Measurements from ENCODE around the gene ZCCHC17.

The ZCCHC17 gene

DNA sequence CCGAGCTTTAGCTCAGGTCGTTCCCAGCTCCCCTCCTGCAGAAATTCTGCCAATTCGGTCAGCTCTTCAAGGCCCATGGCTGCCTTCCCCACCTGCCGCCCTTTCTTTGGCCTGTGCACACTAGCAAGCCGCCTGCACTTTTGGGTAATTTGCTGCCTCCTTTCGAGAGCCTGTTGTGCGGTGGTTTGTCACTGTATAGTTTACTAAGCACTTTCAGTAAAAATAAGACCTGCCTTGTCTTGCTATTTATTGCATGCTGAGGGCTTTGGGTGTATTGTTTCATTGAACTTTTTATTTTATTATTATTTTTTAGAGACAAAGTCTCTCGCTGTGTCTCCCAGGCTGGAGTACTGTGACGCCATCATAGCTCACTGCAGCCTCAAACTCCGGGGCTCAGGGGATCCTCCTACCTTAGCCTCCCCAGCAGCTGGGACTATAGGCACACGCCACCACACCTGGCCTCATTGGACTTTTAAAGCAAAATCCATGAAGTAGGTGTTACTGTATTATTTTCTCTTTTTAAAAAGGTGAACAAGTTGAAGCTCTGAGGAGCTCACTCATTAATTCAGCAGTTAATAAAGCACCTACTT is 77.2 kb downstream of the ZCCHC17 start:
- Histone ChIP-seq H3K27ac (no peak overlapping the region), H3K27me3 (peaks cover 36% of the 10 kb centered on the region), H3K4me3 (ENCODE audit: low read depth in 1 of 2, low read length in 1 of 2) (no peak overlapping the region)

DNA sequence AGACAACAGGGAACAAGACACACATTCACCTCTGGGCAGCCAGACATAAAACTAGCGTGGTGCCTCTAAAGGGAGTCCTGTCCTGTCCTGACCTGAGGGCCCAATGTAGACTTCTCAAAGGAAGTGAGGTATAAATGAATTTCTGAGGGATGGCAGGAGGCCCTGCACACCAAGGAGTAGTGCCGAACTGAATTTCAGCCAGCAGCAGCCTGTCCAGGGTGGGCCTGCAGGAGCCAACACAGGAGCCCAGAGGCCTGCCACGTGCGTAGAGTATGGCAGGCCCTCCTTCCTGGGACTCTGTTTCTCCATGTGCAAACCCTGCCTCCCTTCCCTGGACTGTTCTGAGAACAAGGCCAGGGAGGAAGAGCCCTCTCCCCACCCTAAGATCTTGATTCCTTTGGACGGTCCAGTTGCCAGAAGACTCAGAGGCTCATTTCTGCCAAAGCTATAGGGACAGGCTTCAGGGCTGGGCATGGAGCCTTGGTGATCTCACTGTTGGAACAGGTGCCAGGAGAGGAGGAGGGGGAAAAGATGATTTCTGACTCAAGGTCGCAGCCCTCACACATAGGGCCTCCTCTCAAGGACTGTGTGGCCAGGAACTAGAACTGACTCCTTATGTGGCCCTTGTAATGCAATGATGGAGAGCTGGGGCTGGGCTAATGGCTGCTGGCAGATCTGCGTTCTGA is 77.8 kb downstream of the ZCCHC17 start:
- Histone ChIP-seq H3K9me3 (no peaks in the 10 kb centered on the region), H3K4me3 (ENCODE audit: low read depth in 1 of 2, low read length in 1 of 2) (no peak overlapping the region), H3K4me1 (ENCODE audit: control insufficient read depth in 1 of 2, insufficient read depth in 1 of 2, low read depth in 1 of 2, low read length in 1 of 2) (peaks cover 4 to 6% of the 10 kb centered on the region in 2 experiments), H3K27me3 (peaks cover 36% of the 10 kb centered on the region), H3K27ac (no peak overlapping the region), H3K36me3 (no peaks in the 10 kb centered on the region)
- TF ChIP-seq, protein P1, sequence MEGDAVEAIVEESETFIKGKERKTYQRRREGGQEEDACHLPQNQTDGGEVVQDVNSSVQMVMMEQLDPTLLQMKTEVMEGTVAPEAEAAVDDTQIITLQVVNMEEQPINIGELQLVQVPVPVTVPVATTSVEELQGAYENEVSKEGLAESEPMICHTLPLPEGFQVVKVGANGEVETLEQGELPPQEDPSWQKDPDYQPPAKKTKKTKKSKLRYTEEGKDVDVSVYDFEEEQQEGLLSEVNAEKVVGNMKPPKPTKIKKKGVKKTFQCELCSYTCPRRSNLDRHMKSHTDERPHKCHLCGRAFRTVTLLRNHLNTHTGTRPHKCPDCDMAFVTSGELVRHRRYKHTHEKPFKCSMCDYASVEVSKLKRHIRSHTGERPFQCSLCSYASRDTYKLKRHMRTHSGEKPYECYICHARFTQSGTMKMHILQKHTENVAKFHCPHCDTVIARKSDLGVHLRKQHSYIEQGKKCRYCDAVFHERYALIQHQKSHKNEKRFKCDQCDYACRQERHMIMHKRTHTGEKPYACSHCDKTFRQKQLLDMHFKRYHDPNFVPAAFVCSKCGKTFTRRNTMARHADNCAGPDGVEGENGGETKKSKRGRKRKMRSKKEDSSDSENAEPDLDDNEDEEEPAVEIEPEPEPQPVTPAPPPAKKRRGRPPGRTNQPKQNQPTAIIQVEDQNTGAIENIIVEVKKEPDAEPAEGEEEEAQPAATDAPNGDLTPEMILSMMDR (IDR thresholded peaks at IDR 0.05): no peak

More for the DNA sequence above, 77.2 kb downstream of the ZCCHC17 start:
- TF ChIP-seq, protein P1 (IDR thresholded peaks at IDR 0.05): no peak
- Histone ChIP-seq H3K36me3 (no peaks in the 10 kb centered on the region), H3K9me3 (no peaks in the 10 kb centered on the region), H3K4me1 (ENCODE audit: control insufficient read depth in 1 of 2, insufficient read depth in 1 of 2, low read depth in 1 of 2, low read length in 1 of 2) (peaks cover 4 to 6% of the 10 kb centered on the region in 2 experiments)

DNA sequence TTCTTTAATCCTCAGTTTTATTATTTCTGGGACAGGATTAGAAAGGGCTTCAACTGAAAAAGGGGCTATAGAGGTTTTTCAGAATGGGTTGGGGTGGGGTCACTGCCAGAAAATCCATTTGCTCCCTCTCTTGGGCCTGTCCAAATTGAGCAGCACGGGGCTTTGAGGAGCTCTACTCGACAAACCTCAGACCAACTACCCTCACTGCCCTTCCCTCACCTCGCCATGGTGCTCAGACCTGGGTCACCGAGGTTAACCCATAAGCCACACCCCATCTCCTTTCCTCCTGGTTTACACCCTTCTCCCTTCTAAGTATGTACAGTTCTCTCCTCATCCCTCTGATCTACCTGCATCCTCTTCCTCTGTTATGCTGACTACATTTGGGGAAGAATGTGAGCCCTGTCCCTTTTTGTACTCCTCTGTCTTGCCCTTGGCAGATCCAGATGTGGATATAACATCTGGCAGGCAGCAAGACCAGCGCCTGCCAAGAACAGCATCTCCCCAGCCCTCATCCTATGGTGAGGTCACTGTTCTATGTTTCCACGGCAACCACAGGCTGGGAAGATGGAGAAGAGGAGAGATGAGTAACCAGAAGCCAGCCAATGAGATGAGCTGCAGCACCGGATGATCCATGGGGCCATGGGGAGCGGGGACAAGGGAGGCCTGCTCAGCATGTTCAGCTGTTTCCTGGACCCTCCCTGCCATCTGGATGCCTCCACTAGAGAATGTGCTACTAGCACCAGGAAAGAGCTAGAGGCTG is 79.7 kb downstream of the ZCCHC17 start:
- Histone ChIP-seq H3K27me3 (peaks cover 34% of the 10 kb centered on the region), H3K9me3 (no peaks in the 10 kb centered on the region), H3K4me3 (ENCODE audit: low read depth in 1 of 2, low read length in 1 of 2) (no peak overlapping the region), H3K27ac (no peak overlapping the region), H3K36me3 (no peaks in the 10 kb centered on the region), H3K4me1 (ENCODE audit: control insufficient read depth in 1 of 2, insufficient read depth in 1 of 2, low read depth in 1 of 2, low read length in 1 of 2) (peaks cover 4 to 6% of the 10 kb centered on the region in 2 experiments)
- TF ChIP-seq, protein P1 (IDR thresholded peaks at IDR 0.05): no peak

DNA sequence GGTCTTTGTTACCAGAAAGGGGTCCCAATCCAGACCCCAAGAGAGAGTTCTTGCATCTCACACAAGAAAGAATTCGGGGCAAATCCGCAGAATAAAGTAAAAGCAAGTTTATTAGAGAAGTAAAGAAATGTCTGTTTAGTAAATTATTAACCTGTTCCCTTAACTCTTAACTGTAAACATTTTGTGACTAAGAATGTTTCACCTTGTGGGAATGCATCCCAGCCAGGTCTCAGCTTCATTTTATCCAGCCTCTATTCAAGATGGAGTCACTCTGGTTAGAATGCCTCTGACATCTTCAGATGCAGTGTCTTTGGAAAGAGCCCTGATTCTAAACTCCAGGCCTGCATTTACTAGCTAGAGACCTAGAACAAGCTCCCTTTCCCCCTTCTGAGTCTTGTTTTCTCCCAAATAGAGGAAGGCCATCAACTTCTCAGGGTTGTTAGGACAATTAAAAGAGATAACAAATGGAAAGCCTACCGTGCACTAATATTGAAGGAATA is 80.6 kb downstream of the ZCCHC17 start:
- no peak overlapping the region for H3K27ac ChIP-seq
- H3K27me3 ChIP-seq: peaks cover 26% of the 10 kb centered on the region
- H3K4me1 ChIP-seq (ENCODE audit: control insufficient read depth in 1 of 2, insufficient read depth in 1 of 2, low read depth in 1 of 2, low read length in 1 of 2): peaks cover 4 to 6% of the 10 kb centered on the region in 2 experiments

DNA sequence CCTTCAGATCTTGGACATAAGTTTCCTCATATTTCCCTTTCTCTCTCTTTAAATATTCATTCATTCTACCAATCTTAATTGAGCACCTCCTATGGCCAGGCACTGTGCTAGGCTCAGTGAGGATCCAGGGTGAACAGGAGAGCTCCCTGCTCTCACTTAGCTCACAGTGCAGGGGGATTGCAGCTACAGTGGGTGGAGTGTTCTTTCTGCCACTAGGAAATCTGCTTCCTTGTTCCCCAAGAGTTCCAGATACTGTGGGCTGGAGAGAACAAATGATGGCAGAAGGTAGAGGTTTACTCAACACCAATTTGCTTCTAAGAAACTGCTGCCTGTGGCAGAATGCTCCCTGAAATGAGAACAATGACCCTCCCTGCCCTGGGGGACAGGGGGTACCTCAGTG is 81.2 kb downstream of the ZCCHC17 start:
- no peak overlapping the region for H3K27ac ChIP-seq
- no peaks in the 10 kb centered on the region for H3K36me3 ChIP-seq

More for the DNA sequence above, 80.6 kb downstream of the ZCCHC17 start:
- Histone ChIP-seq H3K9me3 (no peaks in the 10 kb centered on the region), H3K4me3 (ENCODE audit: low read depth in 1 of 2, low read length in 1 of 2) (no peak overlapping the region), H3K36me3 (no peaks in the 10 kb centered on the region)
- TF ChIP-seq, protein P1 (IDR thresholded peaks at IDR 0.05): no peak

More for the DNA sequence above, 81.2 kb downstream of the ZCCHC17 start:
- Histone ChIP-seq H3K9me3 (no peaks in the 10 kb centered on the region), H3K27me3 (peaks cover 20% of the 10 kb centered on the region), H3K4me1 (ENCODE audit: control insufficient read depth in 1 of 2, insufficient read depth in 1 of 2, low read depth in 1 of 2, low read length in 1 of 2) (peaks cover 1 to 6% of the 10 kb centered on the region in 2 experiments), H3K4me3 (ENCODE audit: low read depth in 1 of 2, low read length in 1 of 2) (no peak overlapping the region)
- TF ChIP-seq, protein P1 (IDR thresholded peaks at IDR 0.05): no peak
